Stomach (tissue), 4 donors: ENCODE measurements around the gene RNF220.

Source experiments
- EP300 ChIP-seq: sonication (generic); formaldehyde crosslinking; IDR thresholded peaks from one replicate; pipeline ENCODE4 v1.6.1; 2017; ENCODE audit warnings: antibody characterized with exemption
- POLR2A ChIP-seq, 4 donors: fragments of 450-650 bp; IDR thresholded peaks; one replicate each; pipeline ENCODE4 v1.6.1; 2016; ENCODE audit warnings: antibody characterized with exemption in 4 of 4, control low read depth in 2 of 4, mild to moderate bottlenecking in 1 of 4, moderate library complexity in 1 of 4
- TF ChIP-seq, protein P1 (sequence below), 7 experiments: fragments of 450-650 bp in 4 of 7; fragments of 200-600 bp in 3 of 7; sonication (generic) in 3 of 7; IDR thresholded peaks; one replicate each; pipeline ENCODE4 v1.5.1; 2016 to 2019; ENCODE audit warnings: antibody characterized with exemption in 7 of 7, control low read depth in 2 of 7, mild to moderate bottlenecking in 1 of 7

- TF ChIP-seq, protein P1, sequence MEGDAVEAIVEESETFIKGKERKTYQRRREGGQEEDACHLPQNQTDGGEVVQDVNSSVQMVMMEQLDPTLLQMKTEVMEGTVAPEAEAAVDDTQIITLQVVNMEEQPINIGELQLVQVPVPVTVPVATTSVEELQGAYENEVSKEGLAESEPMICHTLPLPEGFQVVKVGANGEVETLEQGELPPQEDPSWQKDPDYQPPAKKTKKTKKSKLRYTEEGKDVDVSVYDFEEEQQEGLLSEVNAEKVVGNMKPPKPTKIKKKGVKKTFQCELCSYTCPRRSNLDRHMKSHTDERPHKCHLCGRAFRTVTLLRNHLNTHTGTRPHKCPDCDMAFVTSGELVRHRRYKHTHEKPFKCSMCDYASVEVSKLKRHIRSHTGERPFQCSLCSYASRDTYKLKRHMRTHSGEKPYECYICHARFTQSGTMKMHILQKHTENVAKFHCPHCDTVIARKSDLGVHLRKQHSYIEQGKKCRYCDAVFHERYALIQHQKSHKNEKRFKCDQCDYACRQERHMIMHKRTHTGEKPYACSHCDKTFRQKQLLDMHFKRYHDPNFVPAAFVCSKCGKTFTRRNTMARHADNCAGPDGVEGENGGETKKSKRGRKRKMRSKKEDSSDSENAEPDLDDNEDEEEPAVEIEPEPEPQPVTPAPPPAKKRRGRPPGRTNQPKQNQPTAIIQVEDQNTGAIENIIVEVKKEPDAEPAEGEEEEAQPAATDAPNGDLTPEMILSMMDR (IDR thresholded peaks at IDR 0.05): no peak
- TF ChIP-seq EP300: no peak
- no peak for TF ChIP-seq POLR2A (IDR thresholded peaks at IDR 0.05)
These were observed 237.9 kb downstream of the RNF220 start for GRCh38 chr1:44642925-44643324.
